Fibroblast of upper back skin (primary cell): ENCODE results near the gene LAMA4.

Experiments
- DNase-seq: peaks from one replicate; pipeline ENCODE4 v3.0.0-alpha.2; 2013

Gene LAMA4

DNA sequence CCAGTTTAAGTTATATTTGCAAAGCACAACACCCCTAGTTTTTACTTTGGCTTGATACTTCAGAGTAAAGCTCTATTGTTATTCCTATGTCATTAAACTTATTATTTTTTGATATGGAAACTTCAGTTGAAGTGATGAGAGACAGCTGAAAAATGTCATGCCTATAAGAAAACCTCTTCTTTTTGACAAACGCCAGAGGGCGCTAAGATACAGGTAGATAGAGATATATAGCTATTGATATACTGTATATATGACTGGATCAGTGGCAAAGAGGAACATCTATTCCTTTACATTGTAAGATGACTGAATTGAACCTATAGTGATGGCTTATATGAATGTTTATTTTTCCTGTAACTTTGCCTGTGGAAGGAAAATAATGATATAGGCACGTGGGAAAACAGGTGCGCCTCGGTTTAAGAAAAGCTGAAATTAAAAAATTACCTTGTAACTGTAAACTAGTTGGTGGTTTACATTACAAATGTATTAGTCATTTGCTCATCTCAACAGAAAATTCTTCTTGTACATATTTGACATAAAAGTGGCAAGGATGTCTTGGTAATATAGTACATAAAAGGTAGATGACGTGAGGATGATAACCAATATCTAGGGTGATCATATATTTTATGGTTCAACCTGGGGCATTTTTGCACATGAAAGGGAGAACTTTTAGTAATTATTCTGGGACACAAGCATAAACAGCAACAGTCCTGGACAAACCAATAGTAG is 74.1 kb downstream of the LAMA4 start:
- DNase-seq, result peak; percentile 91

GRCh38 chr6:112179631-112180030 is 74.7 kb downstream of the LAMA4 start:
- no peak for DNase-seq

DNA sequence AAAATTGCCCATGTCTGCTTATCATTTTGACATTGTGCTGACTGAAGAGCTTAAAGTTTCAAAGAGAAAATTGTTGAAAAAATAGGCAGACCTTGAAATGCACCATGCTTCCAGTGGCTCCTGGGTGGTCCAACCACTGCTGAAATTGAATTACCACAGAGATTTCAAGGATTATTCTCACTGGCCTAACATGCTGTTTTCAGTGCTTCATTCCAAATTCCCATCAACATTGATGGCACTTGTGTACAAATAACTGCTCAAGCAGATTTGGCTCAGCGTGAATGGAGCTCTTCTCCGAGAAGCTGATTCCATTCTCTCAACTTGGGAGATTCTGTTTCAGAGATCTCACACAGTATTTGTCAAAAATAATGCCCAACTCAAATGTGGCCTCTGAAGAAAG is 75.5 kb downstream of the LAMA4 start:
- no peak for DNase-seq

GRCh38 chr6:112177092-112177491 is 77.3 kb downstream of the LAMA4 start:
- DNase-seq, result no peak

- no peak for DNase-seq
Observed at GRCh38 chr6:112176175-112176574, 78.2 kb downstream of the LAMA4 start.

- peak; percentile 34 for DNase-seq
Observed at GRCh38 chr6:112173221-112173804, 81.1 kb downstream of the LAMA4 start.

DNA sequence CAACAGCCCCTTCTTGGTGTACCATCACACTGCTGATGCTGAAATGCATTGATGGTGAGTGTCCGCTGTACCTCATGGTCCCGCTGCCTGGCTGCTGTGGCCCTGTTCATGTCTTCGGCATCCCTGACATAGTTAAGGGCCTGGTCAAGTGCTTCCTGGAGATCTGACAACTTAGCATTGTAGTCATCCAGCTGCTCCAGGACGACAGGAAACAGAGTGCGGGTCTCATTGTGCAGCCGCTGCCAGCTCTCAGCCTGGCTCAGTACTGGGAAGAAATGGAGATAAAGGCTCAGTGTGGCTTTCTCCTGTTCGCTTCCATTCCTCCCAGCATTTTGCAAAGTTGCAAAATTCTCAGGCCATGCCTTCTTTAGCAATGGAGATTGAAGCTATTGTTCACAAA is 81.8 kb downstream of the LAMA4 start:
- no peak for DNase-seq

DNA sequence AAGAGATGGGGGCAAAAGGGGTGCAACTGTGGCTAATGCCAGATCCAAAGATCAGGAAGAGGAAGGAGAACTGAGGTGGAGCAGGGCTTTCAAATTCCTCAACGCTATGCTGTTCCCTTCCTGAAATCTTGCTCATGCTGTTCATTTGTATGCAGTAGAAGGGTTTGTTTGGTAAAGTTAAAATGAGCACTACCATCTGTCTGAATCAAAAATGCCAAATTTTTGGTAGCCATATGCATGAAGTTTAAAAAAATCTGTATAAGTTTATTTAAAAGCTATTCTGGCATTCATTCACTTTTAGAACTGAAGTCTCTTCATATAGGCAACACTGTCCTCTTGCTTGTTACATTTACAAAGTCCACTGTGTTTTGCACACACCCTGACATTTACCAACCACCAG is 84.8 kb downstream of the LAMA4 start:
- no peak for DNase-seq

- DNase-seq, result peak; percentile 63
Observed at GRCh38 chr6:112163295-112164257, 90.8 kb downstream of the LAMA4 start.

DNA sequence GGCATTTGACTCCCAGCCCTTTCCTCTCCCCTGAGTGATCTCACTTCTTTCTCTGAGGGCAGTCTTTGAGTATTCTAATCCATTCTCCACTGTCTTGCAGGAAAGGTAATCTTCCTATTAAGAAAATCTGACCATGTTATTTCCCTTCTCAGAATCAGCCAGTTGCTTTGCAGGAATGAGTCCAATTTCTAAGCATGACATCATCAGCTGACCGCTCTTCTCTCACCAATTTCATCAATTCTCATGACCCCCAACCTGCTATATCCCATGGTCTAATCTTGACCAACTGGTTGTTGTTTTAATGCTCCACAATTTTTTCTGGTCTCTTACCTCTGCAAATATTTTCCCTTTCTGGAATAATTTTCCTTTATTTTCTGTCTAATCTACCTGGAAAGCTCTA is 93.6 kb downstream of the LAMA4 start:
- no peak for DNase-seq

- no peak for DNase-seq
Observed at GRCh38 chr6:112156668-112157067, 97.7 kb downstream of the LAMA4 start.

GRCh38 chr6:112155886-112156285 is 98.5 kb downstream of the LAMA4 start:
- no peak for DNase-seq

DNA sequence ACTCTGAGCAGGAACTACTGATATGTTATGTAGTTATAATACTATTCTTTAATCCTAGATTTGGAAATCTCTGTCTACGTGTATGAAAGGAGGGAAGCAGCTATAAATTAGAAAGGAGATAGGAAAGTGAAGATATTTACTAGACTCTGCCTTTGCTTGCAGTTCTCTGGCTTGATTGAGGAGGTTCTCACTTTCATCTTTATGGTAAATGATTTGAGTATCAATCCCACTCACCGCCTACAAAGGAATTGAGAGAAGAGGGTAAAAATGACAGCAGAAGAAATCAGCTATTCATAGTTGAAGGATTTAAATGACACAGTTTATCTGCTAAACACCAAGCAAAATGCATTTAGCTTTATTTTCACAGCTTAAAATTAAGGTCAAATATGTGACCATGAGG is 99.7 kb downstream of the LAMA4 start:
- no peak for DNase-seq

DNA sequence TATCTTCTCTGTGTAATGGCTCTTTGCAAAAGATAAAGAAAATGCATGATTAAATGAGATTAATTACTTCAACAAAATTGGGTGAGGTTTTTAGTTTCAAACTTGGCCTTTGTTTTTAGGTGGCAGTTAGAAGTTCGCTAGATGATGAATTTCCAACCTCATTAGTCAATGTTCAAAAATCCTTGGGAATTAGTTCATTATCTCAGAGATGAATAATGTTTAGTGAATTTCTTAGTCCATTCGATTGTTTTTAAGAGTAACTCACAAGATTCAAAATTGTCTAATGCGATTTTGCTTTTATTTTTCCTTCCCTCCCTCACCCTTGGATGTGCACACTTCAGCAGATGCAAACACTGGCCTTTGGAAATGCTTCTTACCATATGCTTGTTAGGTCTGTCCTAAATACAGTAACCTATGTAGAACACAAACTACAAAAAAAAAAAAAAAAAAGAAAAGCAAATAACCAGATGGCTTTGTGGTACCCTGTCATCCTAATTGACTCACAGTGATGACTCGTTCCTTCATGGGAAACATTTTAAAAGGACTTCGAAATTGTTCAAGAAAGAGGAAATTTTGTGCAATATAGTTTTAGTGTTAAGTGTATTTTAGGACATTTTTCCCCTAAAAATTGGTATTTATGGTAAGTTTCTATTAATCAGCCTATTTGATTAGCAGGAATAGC is 100.3 kb downstream of the LAMA4 start:
- peak; percentile 79 for DNase-seq

DNA sequence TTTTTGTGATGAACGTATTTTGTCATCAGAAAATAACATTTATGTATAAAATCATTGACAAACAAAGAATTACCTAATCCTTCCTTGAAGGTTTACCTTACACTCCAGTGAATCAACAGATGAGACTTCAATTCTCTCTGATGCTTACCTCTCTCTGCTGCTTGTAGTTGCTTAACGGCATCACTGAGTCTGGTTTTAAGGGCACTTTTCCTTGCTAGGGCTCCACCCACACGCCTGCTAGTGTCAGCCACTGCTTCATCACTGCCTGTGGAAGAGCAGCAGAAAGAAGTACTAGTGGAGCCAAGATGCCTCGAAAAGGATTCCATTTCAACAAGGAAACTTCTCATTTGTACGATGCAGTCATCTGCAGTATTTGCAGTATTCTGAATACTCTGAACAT is 104.0 kb downstream of the LAMA4 start:
- peak; percentile 25 for DNase-seq

- peak; percentile 86 for DNase-seq
Observed at GRCh38 chr6:112149719-112150263, 104.6 kb downstream of the LAMA4 start.

DNA sequence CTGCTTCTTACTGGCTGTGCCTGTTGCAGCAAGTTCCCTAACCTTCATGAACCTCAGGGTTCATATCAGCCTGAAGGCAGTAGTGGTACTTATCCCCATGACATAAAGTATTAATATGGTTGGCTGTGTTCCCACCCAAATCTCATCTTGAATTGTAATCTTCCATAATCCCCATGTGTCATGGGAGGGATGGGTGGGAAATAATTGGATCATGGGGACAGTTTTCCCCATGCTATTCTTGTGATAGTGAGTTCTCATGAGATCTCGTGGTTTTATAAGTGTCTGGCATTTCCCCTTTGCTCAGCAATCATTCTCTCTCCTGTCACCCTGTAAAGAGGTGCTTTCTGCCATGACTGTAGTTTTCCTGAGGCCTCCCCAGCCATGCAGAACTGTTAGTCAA is 105.1 kb downstream of the LAMA4 start:
- DNase-seq, result no peak

DNA sequence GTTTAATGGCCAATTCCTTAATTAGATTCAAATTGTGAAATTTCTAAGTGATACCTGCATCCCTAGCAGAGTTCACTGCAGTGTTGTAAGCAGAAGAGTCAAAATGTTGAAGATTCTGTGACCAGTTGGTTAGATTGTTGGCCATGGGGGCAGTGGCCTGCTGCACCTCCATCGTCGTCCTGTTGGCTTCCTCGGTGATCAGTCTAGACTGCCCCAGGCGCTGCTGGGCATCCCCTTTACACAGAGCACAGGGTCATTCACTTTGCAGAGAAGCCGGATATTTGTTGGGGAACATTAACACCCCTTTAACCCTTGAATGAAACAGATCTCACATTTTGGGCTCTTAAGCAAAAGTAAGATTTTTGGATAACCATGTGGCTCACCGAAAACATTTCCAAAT is 106.3 kb downstream of the LAMA4 start:
- DNase-seq, result no peak

DNA sequence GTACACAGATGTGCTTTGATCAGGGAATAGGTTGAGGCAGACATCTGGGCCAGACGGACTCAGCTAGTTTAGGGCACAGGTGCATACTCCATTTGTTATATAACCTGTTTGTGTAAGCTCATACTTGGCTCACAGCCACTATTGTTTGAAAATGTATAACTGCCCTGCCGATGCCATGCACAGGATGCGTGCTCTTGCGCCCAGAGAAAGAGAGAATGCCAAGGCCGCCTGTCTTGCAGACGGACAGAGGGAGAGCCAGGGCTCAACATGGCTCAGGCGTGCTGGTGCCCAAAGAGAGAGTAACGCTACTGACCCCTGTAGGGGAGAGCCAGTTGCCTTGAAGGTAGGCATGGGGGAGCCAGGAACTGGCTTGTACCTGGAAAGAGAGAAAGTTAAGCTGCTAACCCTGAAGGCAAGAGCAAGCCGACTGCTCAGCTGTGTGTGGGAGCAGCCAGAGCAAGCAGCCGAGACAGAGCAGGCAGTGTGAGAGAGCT is 109.2 kb downstream of the LAMA4 start:
- no peak for DNase-seq

- peak; percentile 83 for DNase-seq
Observed at GRCh38 chr6:112144145-112144926, 110.0 kb downstream of the LAMA4 start.

- no peak for DNase-seq
Observed at GRCh38 chr6:112141707-112142106, 112.7 kb downstream of the LAMA4 start.

DNA sequence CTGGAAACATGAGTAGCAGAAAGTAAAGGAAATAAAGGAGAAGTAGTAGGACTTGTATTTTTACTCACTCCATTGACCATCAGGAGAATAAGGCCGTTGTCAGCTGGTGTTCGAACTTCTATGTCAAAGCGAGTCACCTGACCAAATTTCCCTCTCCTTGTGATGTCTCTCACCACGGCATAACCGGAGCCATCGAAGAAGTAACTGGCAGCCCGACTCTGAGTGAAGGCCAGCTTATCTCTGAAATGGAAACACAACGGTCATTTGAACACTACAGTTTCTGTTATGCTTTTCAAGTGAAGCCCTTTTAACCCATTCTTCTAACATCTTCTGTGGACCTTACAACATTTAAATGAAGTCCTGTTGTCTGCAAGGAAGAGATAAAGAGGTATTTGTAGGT is 115.3 kb downstream of the LAMA4 start:
- DNase-seq, result no peak
